DOHH2 (cell line): ENCODE results near the gene TMEM186.

Source experiments
- EZH2phosphoT487 ChIP-seq: fragments of 200-600 bp; sonication (generic); IDR thresholded peaks from 2 replicates; pipeline ENCODE4 v1.6.1; 2017; ENCODE audit warnings: borderline replicate concordance, mild to moderate bottlenecking, antibody characterized with exemption, low read length, moderate library complexity, mixed read lengths
- TF ChIP-seq, protein P1 (sequence below): fragments of 200-600 bp; sonication (generic); IDR thresholded peaks from one replicate; pipeline ENCODE4 v1.5.1; 2014; ENCODE audit warnings: antibody characterized with exemption, mild to moderate bottlenecking, low read depth, low read length; ENCODE audit not compliant: poor library complexity, severe bottlenecking

GRCh38 chr16:8797364-8798173 lies at the start of gene TMEM186, which contains the start of gene PMM2:
- TF ChIP-seq, protein P1, sequence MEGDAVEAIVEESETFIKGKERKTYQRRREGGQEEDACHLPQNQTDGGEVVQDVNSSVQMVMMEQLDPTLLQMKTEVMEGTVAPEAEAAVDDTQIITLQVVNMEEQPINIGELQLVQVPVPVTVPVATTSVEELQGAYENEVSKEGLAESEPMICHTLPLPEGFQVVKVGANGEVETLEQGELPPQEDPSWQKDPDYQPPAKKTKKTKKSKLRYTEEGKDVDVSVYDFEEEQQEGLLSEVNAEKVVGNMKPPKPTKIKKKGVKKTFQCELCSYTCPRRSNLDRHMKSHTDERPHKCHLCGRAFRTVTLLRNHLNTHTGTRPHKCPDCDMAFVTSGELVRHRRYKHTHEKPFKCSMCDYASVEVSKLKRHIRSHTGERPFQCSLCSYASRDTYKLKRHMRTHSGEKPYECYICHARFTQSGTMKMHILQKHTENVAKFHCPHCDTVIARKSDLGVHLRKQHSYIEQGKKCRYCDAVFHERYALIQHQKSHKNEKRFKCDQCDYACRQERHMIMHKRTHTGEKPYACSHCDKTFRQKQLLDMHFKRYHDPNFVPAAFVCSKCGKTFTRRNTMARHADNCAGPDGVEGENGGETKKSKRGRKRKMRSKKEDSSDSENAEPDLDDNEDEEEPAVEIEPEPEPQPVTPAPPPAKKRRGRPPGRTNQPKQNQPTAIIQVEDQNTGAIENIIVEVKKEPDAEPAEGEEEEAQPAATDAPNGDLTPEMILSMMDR: no peak
- no peak for TF ChIP-seq EZH2phosphoT487
